Aorta (tissue), 5 donors: ENCODE data around the gene ZNF286A. TPM values are rescaled to one million over a fixed set of nuclear protein-coding genes. Genes with fewer than 3 reads are reported as not detected.
"Not testable (repeated sequence)": the region's sequence is repeated elsewhere in the genome, so short reads cannot be mapped to it uniquely, and the experiment has no call there.

Source experiments
- ATAC-seq: fragments of 200-7000 bp; cut with Tn5 transposase; one replicate; pipeline ENCODE4 v1.9.1; 2022; ENCODE audit warnings: moderate library complexity; ENCODE audit not compliant: low FRiP score
- DNase-seq, 2 donors: peaks; one replicate each; pipeline ENCODE4 v3.0.0-alpha.2; 2020
- H3K27ac ChIP-seq, 2 donors: one replicate each; pipeline ENCODE4 v1.5.1; 2013; ENCODE audit warnings: low read length in 2 of 2, mild to moderate bottlenecking in 2 of 2, moderate library complexity in 2 of 2, control low read depth in 1 of 2, inconsistent platforms in 1 of 2, low read depth in 1 of 2
- H3K27me3 ChIP-seq, 2 donors: one replicate each; pipeline ENCODE4 v1.6.1; 2013; ENCODE audit warnings: control low read depth in 1 of 2, low read length in 1 of 2, mild to moderate bottlenecking in 1 of 2, moderate library complexity in 1 of 2; ENCODE audit not compliant: insufficient read depth in 2 of 2, control insufficient read depth in 1 of 2
- H3K36me3 ChIP-seq, 2 donors: one replicate each; pipeline ENCODE4 v1.6.1; 2013; ENCODE audit warnings: control low read depth in 1 of 2, low read length in 1 of 2, mild to moderate bottlenecking in 1 of 2; ENCODE audit not compliant: insufficient read depth in 2 of 2, control insufficient read depth in 1 of 2
- H3K4me1 ChIP-seq, 2 donors: one replicate each; pipeline ENCODE4 v1.6.1; 2013; ENCODE audit warnings: low read length in 2 of 2, control low read depth in 1 of 2, mild to moderate bottlenecking in 1 of 2, moderate library complexity in 1 of 2; ENCODE audit not compliant: insufficient read depth in 2 of 2, control insufficient read depth in 1 of 2
- H3K4me3 ChIP-seq, 2 donors: one replicate each; pipeline ENCODE4 v1.5.1; 2013; ENCODE audit warnings: low read length in 2 of 2, control low read depth in 1 of 2, mild to moderate bottlenecking in 1 of 2
- H3K9me3 ChIP-seq: one replicate; pipeline ENCODE4 v1.6.1; 2013; ENCODE audit warnings: mild to moderate bottlenecking, low read length; ENCODE audit not compliant: control insufficient read depth
- WGBS, 2 donors: extraction: QIAGEN DNeasy Blood & Tissue Kit; methylation state at CpG; one replicate each; pipeline ENCODE4 v1.1.7; 2013; 5-methylcytosine and 5-hydroxymethylcytosine counted together
- intact Hi-C, 2 donors: fragments of 100-400 bp; cut with DNase I; formaldehyde crosslinking; loops; one replicate each; pipeline versions ENCODE4 v1.14.2 to v1.15.0; 2022
- polyA plus RNA-seq, 2 donors: library from polyadenylated mRNA; stranded (reverse); fragments of 200-250 nt; gene quantifications; one replicate each; pipeline ENCODE4 v1.2.3, GENCODE V29; 2013
- total RNA-seq, 2 donors: library from RNA; stranded (reverse); fragmentation: NEBNext Ultra II Directional; extraction: Animal tissue kit (Norgen Biotek cat#: 25700); gene quantifications; one replicate each; pipeline ENCODE4 v1.2.1, GENCODE V29; 2021
- donor health status: healthy with polysubstance abuse.
- donor health status: Bipolar disorder and iron deficiency.
- donor health status: DM: no; HTN: no; CAD: no.
- donor health status: DM: no; HTN: no; CAD: no.
- donor health status: DM: yes; HTN: yes; CAD: no.

Gene ZNF286A
- total and polyA plus RNA-seq, 4 donors: 11.8 to 19.9 (median 13.1) TPM

DNA sequence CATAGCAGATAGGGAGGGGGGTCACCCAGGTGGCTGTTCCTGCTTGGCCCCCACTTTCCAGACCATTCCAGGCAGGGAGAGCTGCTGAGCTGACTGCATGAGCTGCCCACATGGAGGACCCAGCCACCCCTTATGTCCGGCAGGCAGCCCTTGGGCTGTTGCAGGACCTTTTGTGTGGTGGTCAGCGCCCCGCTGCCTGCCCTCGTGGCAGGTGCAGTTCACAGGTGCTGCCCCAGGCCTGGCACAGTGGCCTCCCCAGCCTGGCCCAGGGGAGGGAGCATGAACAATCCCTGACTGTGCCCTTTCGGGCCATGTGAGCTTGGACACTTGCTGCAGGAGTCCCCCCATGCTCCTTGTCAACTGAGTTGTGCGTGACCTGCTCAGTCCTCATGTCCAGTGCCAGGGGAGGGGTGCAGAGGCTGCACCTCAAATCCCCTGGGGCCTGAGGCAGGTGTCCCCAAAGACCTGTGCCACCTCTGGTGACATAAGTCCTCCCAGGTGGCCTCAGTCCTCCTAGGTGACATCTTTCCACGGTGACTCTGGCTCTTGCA lies 41.1 kb downstream of the ZNF286A start:
- Histone ChIP-seq H3K4me1 (no peaks in the 10 kb centered on the region), H3K9me3 (no peaks in the 10 kb centered on the region), H3K4me3 (no peak overlapping the region), H3K27ac (no peak overlapping the region), H3K27me3 (no peaks in the 10 kb centered on the region), H3K36me3 (no peaks in the 10 kb centered on the region)
- intact Hi-C loops: no loop called here
- ATAC-seq: no peak
- no peak for DNase-seq
- 93 to 97% methylated on average over 7 of the region's 7 CpGs for WGBS, 2 donors

DNA sequence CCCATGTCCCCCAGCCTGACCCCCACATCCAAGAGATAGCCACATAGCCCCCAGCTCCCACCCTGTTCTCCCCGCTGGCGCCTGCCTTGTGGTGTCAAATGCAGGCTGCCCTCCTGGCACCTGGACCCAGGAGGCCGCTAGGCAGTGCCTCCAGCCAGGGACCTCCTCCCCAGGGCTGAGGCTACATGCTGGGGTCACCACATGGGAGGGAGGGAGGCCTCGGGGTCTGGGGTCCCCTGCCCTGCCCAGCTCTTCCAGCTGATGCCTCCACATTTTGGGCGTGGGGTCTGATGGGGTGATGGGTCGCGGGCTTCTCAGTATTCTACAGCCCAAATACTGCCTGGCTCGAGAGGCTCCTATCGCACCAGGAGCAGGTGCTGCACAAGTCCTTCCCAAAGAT lies 42.1 kb downstream of the ZNF286A start:
- Histone ChIP-seq H3K27me3 (no peaks in the 10 kb centered on the region), H3K4me3 (no peak overlapping the region), H3K36me3 (no peaks in the 10 kb centered on the region), H3K27ac (no peak overlapping the region), H3K9me3 (no peaks in the 10 kb centered on the region), H3K4me1 (no peaks in the 10 kb centered on the region)
- 94% methylated on average over 9 of the region's 9 CpGs for WGBS, 2 donors
- ATAC-seq: no peak
- intact Hi-C loops: no loop called here
- no peak for DNase-seq

DNA sequence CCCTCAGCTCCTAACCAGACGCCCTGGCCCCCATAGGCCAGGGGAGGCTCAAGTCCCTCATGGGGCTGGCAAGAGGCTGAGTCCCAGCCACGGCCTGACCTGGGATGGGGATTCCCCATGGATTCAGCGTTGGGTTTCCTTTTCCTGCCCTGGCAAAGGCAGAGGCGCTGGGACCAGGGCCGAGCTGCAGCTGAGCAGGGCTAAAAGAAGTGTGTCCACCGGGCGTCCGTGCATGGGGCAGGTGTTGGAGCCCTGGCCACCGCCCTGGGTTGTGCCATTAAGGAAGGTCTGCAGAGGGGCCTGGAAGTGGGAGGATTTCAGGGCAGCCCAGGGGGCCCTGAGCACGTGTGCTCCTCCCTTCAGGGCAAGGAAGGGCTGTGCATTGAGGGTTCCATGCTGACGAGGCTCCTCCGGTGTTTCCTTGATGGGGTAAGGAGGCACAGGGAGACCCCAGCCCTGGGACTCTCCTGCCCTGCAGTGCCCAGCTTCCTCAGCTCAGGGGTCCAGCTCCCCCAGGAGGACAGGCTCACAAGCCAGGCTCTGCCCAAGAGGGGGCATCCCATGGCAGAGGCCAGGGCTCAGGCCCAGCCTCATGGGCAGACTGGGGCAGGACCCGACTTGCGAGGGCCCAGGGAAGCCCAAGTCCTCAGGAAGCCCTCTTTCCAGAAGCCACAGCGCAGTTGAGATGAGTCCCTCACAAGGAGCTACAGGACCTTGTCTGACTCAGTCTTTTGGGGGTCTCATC lies 42.7 kb downstream of the ZNF286A start:
- H3K27ac ChIP-seq: no peak overlapping the region
- 91 to 93% methylated on average over 15 of the region's 15 CpGs for WGBS, 2 donors
- H3K4me1 ChIP-seq: no peaks in the 10 kb centered on the region
- ATAC-seq (no peak), DNase-seq (no peak)
- H3K27me3 ChIP-seq: no peaks in the 10 kb centered on the region
- H3K36me3 ChIP-seq: no peaks in the 10 kb centered on the region
- intact Hi-C loops: no loop called here
- no peak overlapping the region for H3K4me3 ChIP-seq
- no peaks in the 10 kb centered on the region for H3K9me3 ChIP-seq

DNA sequence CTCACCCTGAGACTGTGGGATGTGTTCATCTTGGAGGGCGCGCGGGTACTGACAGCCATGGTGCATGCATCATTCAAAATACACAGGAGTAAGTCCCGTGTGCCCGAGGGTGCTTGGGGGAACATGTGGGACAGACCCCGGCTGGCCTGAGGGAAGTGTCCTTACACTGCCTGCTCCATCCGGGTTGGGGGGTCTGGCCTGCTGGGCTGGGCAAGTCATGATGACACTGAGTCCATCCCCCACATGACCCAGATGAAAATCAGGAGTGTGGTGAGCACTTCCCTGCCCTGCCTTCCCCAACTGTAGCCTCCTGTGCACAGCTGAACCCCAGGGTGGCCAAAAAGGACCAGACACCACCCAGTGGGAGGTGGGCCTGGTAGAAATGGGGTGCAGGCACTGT lies 43.4 kb downstream of the ZNF286A start:
- no peaks in the 10 kb centered on the region for H3K9me3 ChIP-seq
- ATAC-seq (no peak), DNase-seq (no peak)
- H3K36me3 ChIP-seq: no peaks in the 10 kb centered on the region
- intact Hi-C loops: no loop called here
- no peak overlapping the region for H3K4me3 ChIP-seq
- H3K4me1 ChIP-seq: no peaks in the 10 kb centered on the region
- H3K27ac ChIP-seq: no peak overlapping the region
- H3K27me3 ChIP-seq: no peaks in the 10 kb centered on the region
- WGBS, 2 donors: 92 to 93% methylated on average over 7 of the region's 7 CpGs

DNA sequence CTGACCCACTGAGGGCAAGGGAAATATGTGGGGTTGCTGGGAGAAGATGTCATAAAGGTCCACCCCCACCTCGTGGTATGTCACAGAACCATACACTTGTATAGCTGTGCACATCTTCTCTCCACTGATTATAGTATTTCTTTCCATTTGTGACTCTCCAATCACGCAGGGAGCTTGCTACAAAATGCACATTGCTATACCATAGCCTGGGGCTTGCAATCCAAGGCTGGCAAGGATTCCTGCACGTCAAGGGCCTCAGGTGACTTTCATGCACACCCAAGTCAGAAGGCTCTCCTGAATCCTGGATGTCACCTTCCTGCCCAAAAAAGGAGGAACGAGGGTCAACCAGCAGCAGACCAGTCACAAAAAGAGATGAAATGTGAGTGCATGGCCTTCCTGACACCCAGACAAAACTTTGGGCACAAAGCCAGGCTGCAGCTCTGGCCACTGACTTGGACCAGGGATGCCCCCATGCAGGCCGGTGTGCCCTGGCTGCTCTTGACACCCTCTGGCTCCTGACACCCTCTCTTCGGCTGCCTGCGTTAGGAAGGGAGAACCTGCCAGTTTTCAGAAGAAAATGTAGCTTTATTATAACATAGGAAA lies 44.6 kb downstream of the ZNF286A start:
- no peak overlapping the region for H3K4me3 ChIP-seq
- no peaks in the 10 kb centered on the region for H3K9me3 ChIP-seq
- no peaks in the 10 kb centered on the region for H3K4me1 ChIP-seq
- WGBS, 2 donors: 73 to 74% methylated on average over 7 of the region's 7 CpGs
- no peak overlapping the region for H3K27ac ChIP-seq
- intact Hi-C loops: no loop called here
- DNase-seq: no peak
- ATAC-seq: no peak
- H3K36me3 ChIP-seq: no peaks in the 10 kb centered on the region
- no peaks in the 10 kb centered on the region for H3K27me3 ChIP-seq

DNA sequence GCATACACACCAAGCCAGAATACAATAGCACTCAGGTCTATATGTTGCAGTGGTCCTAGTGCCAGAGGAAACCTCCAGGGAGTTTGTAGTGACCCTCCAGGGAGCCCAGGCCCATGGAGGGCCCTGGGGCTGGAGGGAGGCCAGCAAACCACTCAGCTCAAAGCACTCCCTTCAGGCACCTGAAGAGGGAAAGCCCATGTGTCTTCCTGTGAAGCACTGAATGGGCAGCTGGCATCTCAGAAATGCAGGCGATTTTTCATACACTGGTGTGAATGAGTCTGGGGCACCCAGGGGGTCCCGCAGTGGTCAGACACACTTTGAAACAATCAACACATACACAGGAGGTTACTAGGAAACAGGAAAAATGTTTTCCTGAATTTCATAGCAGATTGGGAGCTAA lies 45.3 kb downstream of the ZNF286A start:
- Histone ChIP-seq H3K4me3 (no peak overlapping the region), H3K36me3 (no peaks in the 10 kb centered on the region), H3K9me3 (no peaks in the 10 kb centered on the region), H3K27ac (no peak overlapping the region), H3K4me1 (no peaks in the 10 kb centered on the region), H3K27me3 (no peaks in the 10 kb centered on the region)
- 35 to 60% methylated on average over 2 of the region's 2 CpGs for WGBS, 2 donors
- intact Hi-C loops: no loop called here
- ATAC-seq (no peak), DNase-seq (no peak)

DNA sequence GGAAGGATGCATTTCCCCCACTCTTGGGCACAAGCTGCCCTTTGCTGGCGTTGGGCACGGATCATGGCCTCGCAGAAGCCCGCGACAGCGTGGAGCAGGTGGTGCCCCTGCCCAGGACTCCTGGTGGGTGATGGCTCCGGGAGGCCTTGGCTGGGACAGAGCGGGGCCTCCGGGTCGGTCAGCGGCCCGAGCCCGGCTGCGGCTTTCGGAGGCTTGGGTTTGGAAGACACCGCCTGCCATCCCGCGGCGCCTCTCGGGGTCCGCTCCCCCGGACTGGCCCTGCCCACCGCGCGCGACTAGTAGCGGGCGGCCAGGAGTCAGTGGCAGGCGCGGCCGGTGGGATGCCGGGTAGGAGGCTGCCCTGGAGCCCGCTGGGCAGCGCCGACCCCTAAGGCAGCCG lies 49.9 kb downstream of the ZNF286A start:
- ATAC-seq: not testable (repeated sequence)
- whole genome bisulfite sequencing, 2 donors: 3 to 11% methylated on average over 13 to 32 of the region's 36 CpGs

DNA sequence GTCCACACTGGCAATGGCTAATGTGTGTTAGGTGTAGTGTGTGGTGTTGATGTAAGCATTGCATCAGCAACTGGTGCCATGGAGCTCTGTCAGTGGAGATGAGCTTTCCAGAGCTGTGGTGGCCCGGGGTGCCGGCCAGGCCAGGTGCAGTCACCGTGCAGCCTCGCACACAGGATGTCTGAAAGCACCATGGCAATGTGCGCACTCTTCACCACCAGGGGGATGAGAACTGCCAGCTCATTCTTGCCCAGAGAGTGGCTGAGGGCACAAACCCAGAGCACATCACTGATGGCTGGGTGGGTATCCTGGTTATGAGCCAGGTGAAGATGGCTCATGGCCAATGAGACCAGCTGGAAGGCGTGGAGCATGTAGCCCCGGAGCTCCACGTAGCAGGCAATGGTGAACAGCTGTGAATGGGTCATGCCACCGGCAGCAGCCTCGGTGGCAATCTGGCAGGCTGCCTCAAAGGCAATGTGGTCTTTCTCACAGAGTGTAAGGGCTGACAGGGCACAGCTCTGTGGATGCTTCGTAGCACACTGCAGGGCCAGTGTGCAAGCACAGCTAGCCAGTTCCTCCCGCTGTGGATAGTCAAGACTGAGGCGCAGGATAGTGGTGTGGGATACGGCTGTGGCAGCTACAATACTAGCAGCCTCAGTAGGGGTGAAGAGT lies 69.4 kb downstream of the ZNF286A start:
- 31 to 52% methylated on average over 5 to 9 of the region's 14 CpGs for WGBS, 2 donors
- ATAC-seq, H3K4me3 ChIP-seq, H3K4me1 ChIP-seq, intact Hi-C loops, H3K9me3 ChIP-seq, H3K36me3 ChIP-seq, H3K27me3 ChIP-seq, H3K27ac ChIP-seq, DNase-seq: not testable (repeated sequence)

More for the DNA sequence above, 49.9 kb downstream of the ZNF286A start:
- H3K27ac ChIP-seq, H3K36me3 ChIP-seq, intact Hi-C loops, H3K4me3 ChIP-seq, DNase-seq, H3K27me3 ChIP-seq, H3K4me1 ChIP-seq, H3K9me3 ChIP-seq: not testable (repeated sequence)
